Osteoblast (primary cell): Measurements from ENCODE around the gene SPO11. TPM values are rescaled to one million over a fixed set of nuclear protein-coding genes. Genes with fewer than 3 reads are reported as not detected.

ENCODE experiments used
- DNase-seq: peaks from one replicate; pipeline ENCODE4 v3.0.0; 2011; ENCODE audit warnings: low spot score, mixed read lengths; ENCODE audit not compliant: insufficient read length; ENCODE audit errors: missing footprints
- H2AFZ ChIP-seq: 2 replicates; pipeline ENCODE4 v1.6.0; 2011; ENCODE audit warnings: mild to moderate bottlenecking, low read length
- H3K27ac ChIP-seq: 2 replicates; pipeline ENCODE4 v1.5.1; 2011; ENCODE audit warnings: mild to moderate bottlenecking, low read depth, low read length, moderate library complexity
- H3K27me3 ChIP-seq: 2 replicates; pipeline ENCODE4 v1.6.0; 2012; ENCODE audit warnings: mild to moderate bottlenecking, control low read depth, inconsistent platforms, low read length, moderate library complexity; ENCODE audit not compliant: insufficient read depth
- H3K36me3 ChIP-seq: 2 replicates; pipeline ENCODE4 v1.5.1; 2011; ENCODE audit warnings: mild to moderate bottlenecking, low read length, control low read depth, moderate library complexity; ENCODE audit not compliant: insufficient read depth
- H3K4me1 ChIP-seq: 2 replicates; pipeline ENCODE4 v1.5.1; 2011; ENCODE audit warnings: mild to moderate bottlenecking, low read length, control low read depth, moderate library complexity; ENCODE audit not compliant: insufficient read depth
- H3K4me2 ChIP-seq: 2 replicates; pipeline ENCODE4 v1.6.0; 2011; ENCODE audit warnings: mild to moderate bottlenecking, low read length; ENCODE audit not compliant: insufficient read depth
- H3K4me3 ChIP-seq: fragments of 200-600 bp; sonication (generic); 3 replicates; pipeline ENCODE4 v1.5.1; 2012; ENCODE audit warnings: mild to moderate bottlenecking, low read length, inconsistent platforms; ENCODE audit not compliant: insufficient read depth
- H3K79me2 ChIP-seq: 2 replicates; pipeline ENCODE4 v1.6.0; 2012; ENCODE audit warnings: mild to moderate bottlenecking, low read length, control low read depth, inconsistent platforms; ENCODE audit not compliant: insufficient read depth
- H3K9me3 ChIP-seq: 2 replicates; pipeline ENCODE4 v1.5.1; 2011; ENCODE audit warnings: low read depth, low read length, control low read depth
- H4K20me1 ChIP-seq: 2 replicates; pipeline ENCODE4 v1.6.0; 2012; ENCODE audit warnings: mild to moderate bottlenecking, low read length, control low read depth; ENCODE audit not compliant: insufficient read depth
- total RNA-seq: library from RNA; depleted of rRNA; stranded (reverse); fragments of >200 nt; gene quantifications from 2 replicates; pipeline ENCODE4 v1.2.3, GENCODE V29; 2012
- TF ChIP-seq, protein P1 (sequence below): IDR thresholded peaks from 2 replicates; pipeline ENCODE4 v1.5.1; 2011; ENCODE audit warnings: mild to moderate bottlenecking, low read depth, low read length, moderate library complexity; ENCODE audit errors: extremely low read depth

Gene SPO11
- total RNA-seq, 1 donor = not detected

DNA sequence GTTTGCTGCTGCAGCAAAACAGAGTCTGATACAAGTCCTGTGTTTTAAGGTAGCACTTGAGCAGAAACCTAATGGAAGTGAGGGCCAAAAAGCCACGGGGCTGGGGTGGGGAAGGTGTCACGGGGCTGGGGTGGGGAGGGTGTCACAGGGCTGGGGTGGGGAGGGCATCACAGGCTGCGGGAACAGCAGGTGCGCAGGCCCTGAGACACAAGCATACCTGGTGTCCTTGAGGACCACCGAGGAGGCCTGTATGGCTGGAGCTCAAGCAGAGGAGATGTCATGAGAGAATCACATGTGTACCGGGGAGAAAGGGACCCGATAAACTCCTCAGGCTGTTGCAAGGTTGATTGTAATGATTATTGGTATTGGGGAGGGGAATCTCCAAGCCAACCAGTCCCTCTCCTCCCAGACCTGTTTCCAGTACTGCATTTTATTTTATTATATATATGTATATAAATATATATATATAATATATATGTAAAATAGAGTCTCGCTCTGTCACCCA is 13.6 kb upstream of the SPO11 start:
- no peaks in the 10 kb centered on the region for H3K9me3 ChIP-seq
- H3K36me3 ChIP-seq = no peaks in the 10 kb centered on the region
- H3K79me2 ChIP-seq = no peaks in the 10 kb centered on the region
- H3K4me1 ChIP-seq = no peaks in the 10 kb centered on the region
- H2AFZ ChIP-seq = no peak overlapping the region
- no peak overlapping the region for H3K4me2 ChIP-seq
- H3K4me3 ChIP-seq = no peak overlapping the region
- no peak overlapping the region for H3K27ac ChIP-seq
- DNase-seq = no peak
- H3K27me3 ChIP-seq = no peaks in the 10 kb centered on the region
- TF ChIP-seq, protein P1, sequence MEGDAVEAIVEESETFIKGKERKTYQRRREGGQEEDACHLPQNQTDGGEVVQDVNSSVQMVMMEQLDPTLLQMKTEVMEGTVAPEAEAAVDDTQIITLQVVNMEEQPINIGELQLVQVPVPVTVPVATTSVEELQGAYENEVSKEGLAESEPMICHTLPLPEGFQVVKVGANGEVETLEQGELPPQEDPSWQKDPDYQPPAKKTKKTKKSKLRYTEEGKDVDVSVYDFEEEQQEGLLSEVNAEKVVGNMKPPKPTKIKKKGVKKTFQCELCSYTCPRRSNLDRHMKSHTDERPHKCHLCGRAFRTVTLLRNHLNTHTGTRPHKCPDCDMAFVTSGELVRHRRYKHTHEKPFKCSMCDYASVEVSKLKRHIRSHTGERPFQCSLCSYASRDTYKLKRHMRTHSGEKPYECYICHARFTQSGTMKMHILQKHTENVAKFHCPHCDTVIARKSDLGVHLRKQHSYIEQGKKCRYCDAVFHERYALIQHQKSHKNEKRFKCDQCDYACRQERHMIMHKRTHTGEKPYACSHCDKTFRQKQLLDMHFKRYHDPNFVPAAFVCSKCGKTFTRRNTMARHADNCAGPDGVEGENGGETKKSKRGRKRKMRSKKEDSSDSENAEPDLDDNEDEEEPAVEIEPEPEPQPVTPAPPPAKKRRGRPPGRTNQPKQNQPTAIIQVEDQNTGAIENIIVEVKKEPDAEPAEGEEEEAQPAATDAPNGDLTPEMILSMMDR = no peak
- no peaks in the 10 kb centered on the region for H4K20me1 ChIP-seq

GRCh38 chr20:57316795-57317201 is 12.8 kb upstream of the SPO11 start:
- no peaks in the 10 kb centered on the region for H3K79me2 ChIP-seq
- no peaks in the 10 kb centered on the region for H3K4me1 ChIP-seq
- no peak overlapping the region for H2AFZ ChIP-seq
- H3K9me3 ChIP-seq = no peaks in the 10 kb centered on the region
- no peaks in the 10 kb centered on the region for H3K27me3 ChIP-seq
- H3K4me3 ChIP-seq = no peak overlapping the region
- no peak for DNase-seq
- no peak overlapping the region for H3K27ac ChIP-seq
- H3K4me2 ChIP-seq = no peak overlapping the region
- H3K36me3 ChIP-seq = no peaks in the 10 kb centered on the region
- no peaks in the 10 kb centered on the region for H4K20me1 ChIP-seq
- TF ChIP-seq, protein P1 = no peak

GRCh38 chr20:57317316-57317788 is 12.3 kb upstream of the SPO11 start:
- Histone ChIP-seq H3K4me1 (no peaks in the 10 kb centered on the region), H3K27ac (no peak overlapping the region), H3K4me2 (no peak overlapping the region), H4K20me1 (no peaks in the 10 kb centered on the region), H3K4me3 (no peak overlapping the region), H3K9me3 (no peaks in the 10 kb centered on the region), H2AFZ (no peak overlapping the region), H3K36me3 (no peaks in the 10 kb centered on the region), H3K79me2 (no peaks in the 10 kb centered on the region), H3K27me3 (no peaks in the 10 kb centered on the region)
- DNase-seq = no peak
- TF ChIP-seq, protein P1 = no peak

GRCh38 chr20:57317789-57318371 is 11.7 kb upstream of the SPO11 start:
- H3K27me3 ChIP-seq = no peaks in the 10 kb centered on the region
- no peaks in the 10 kb centered on the region for H3K79me2 ChIP-seq
- H3K4me2 ChIP-seq = no peak overlapping the region
- H3K4me3 ChIP-seq = no peak overlapping the region
- peaks cover 3% of the 10 kb centered on the region for H3K4me1 ChIP-seq
- no peak overlapping the region for H3K27ac ChIP-seq
- no peaks in the 10 kb centered on the region for H3K36me3 ChIP-seq
- no peak for DNase-seq
- TF ChIP-seq, protein P1 = no peak
- H3K9me3 ChIP-seq = no peaks in the 10 kb centered on the region
- no peaks in the 10 kb centered on the region for H4K20me1 ChIP-seq
- H2AFZ ChIP-seq = no peak overlapping the region
